Lower leg skin (tissue), 3 donors: ENCODE measurements around the gene IL2RG.

ENCODE experiments used
- CTCF ChIP-seq, 3 donors: fragments of 450-650 bp; IDR thresholded peaks; one replicate each; pipeline ENCODE4 v1.5.1; 2016; ENCODE audit warnings: antibody characterized with exemption in 3 of 3, mild to moderate bottlenecking in 3 of 3, moderate library complexity in 2 of 3
- POLR2A ChIP-seq, 2 donors: fragments of 450-650 bp; IDR thresholded peaks; one replicate each; pipeline ENCODE4 v1.6.1; 2016 to 2017; ENCODE audit warnings: antibody characterized with exemption in 2 of 2, mild to moderate bottlenecking in 1 of 2, moderate library complexity in 1 of 2

GRCh38 chrX:71095981-71096759 lies 15.2 kb downstream of the IL2RG start:
- TF ChIP-seq CTCF (IDR thresholded peaks at IDR 0.05) (no peak), POLR2A (IDR thresholded peaks at IDR 0.05) (no peak)
